ENCODE results near the gene DYNLT2. TPM values are rescaled to one million over a fixed set of nuclear protein-coding genes. Genes with fewer than 3 reads are reported as not detected.

Gene DYNLT2
- polyA plus RNA-seq, 1 of the 3 experiments (the other 2 are of a cell fraction), result 0.81 TPM

DNA sequence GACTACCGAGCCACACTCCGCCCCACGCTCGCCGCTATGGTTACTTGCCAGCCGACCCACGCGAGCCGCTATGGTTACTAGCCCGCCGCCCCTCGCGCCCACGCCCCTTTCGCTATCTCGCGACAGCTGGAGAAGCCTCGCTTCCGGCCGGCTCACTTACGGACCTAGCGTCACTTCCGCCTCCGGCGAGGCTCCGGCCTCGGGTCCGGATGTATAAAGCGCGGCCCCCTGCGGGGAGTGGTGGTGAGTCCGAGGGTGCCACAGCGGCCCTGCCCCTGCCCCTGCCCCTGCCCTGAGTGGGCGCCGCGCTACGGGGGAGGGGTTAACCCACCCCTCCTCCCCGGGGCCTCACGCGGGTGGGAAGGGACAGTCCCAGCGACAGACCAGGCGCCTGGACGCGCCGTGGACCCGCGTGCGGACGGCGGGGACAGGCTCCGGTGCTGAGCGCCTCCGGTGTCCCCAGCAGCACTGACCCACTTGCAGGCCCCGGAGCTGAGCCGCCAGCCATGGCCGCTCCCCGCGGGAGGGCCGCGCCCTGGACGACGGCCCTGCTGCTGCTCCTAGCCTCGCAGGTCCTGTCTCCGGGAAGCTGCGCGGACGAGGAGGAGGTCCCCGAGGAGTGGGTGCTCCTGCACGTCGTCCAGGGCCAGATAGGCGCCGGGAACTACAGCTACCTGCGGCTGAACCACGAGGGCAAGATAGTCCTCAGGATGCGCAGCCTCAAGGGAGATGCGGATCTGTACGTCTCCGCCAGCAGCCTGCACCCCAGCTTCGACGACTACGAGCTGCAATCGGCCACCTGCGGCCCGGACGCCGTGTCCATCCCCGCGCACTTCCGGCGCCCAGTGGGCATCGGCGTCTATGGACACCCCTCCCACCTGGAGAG lies 49.2 kb downstream of the DYNLT2 start, which contains the start of the genes C6orf120 and WDR27:
Gene C6orf120 (plus strand): TSS at position 173 of the 886 bp plus-strand sequence. CDS start 334 bp downstream, at position 507.
Gene WDR27 (minus strand): TSS at position 76 of the 886 bp plus-strand sequence. CDS start 13,024 bp downstream, outside the sequence.
- CTCF ChIA-PET, result interaction anchor here (0.6 to 3.7 kb wide), 7 partner anchors 9 to 308 kb away, joined by 3 to 18 read pairs (median 4); no protein-coding TSS in a partner anchor
- Histone ChIP-seq H2AFZ (ENCODE audit: low read depth) (peak within 1 kb of the TSS; percentile 48), H3K4me1 (ENCODE audit: control insufficient read depth in 1 of 2, insufficient read depth in 2 of 2, low read depth in 1 of 2, low read length in 1 of 2) (peaks cover 12 to 28% of the 10 kb centered on the region in 2 experiments; a peak in 3 of 4 replicates), H3K27ac (ENCODE audit: low read depth in 2 of 2, low read length in 1 of 2) (peak within 1 kb of the TSS; percentile 84 to 88), H3F3A (replicated peaks; ENCODE audit: insufficient read depth) (peaks cover 6% of the 10 kb centered on the region), H3K9me3 (no peaks in the 10 kb centered on the region), H4K20me1 (ENCODE audit: insufficient read depth) (peaks cover 4% of the 10 kb centered on the region; the same call in 1 of the 2 replicates), H3K36me3 (replicated peaks in 1 of 2; ENCODE audit: control insufficient read depth in 1 of 2, insufficient read depth in 2 of 2, low read length in 1 of 2) (peaks cover 30 to 41% of the 10 kb centered on the region in 2 experiments), H3K4me3 (ENCODE audit: low read depth in 2 of 2, low read length in 1 of 2) (peak within 1 kb of the TSS; percentile 95 to 98), H3K9me2 (no peaks in the 10 kb centered on the region), H3K9ac (peak within 1 kb of the TSS; percentile 94), H3K4me2 (peak within 1 kb of the TSS; percentile 70), H3K79me2 (ENCODE audit: insufficient read depth) (peaks cover 65% of the 10 kb centered on the region), H3K27me3 (ENCODE audit: insufficient read depth) (no peaks in the 10 kb centered on the region)
- TF ChIP-seq ELF1 (IDR thresholded peaks at IDR 0.05), result peak; percentile 64; the same call in 1 of the 2 replicates
- no peak for TF ChIP-seq NRF1 (IDR thresholded peaks at IDR 0.05; ENCODE audit: low read depth, low read length)
- TF ChIP-seq FOXJ3 (CRISPR knock-in tag; IDR thresholded peaks at IDR 0.05), result 0 out of 2 replicates have a peak, but pooled peaks have one; percentile 17
- no peak for TF ChIP-seq SMC3 (IDR thresholded peaks at IDR 0.05; ENCODE audit: low read depth, low read length)
- peak; percentile 94 for TF ChIP-seq MXI1 (IDR thresholded peaks at IDR 0.05; ENCODE audit: low read depth, low read length)
- no peak for TF ChIP-seq RFX5 (IDR thresholded peaks at IDR 0.05; ENCODE audit: low read length)
- no peak for TF ChIP-seq JUND (IDR thresholded peaks at IDR 0.05)
- TF ChIP-seq, protein P1, sequence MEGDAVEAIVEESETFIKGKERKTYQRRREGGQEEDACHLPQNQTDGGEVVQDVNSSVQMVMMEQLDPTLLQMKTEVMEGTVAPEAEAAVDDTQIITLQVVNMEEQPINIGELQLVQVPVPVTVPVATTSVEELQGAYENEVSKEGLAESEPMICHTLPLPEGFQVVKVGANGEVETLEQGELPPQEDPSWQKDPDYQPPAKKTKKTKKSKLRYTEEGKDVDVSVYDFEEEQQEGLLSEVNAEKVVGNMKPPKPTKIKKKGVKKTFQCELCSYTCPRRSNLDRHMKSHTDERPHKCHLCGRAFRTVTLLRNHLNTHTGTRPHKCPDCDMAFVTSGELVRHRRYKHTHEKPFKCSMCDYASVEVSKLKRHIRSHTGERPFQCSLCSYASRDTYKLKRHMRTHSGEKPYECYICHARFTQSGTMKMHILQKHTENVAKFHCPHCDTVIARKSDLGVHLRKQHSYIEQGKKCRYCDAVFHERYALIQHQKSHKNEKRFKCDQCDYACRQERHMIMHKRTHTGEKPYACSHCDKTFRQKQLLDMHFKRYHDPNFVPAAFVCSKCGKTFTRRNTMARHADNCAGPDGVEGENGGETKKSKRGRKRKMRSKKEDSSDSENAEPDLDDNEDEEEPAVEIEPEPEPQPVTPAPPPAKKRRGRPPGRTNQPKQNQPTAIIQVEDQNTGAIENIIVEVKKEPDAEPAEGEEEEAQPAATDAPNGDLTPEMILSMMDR (IDR thresholded peaks at IDR 0.05), result 0 out of 2 replicates have a peak, but pooled peaks have one; percentile 7
- TF ChIP-seq, protein P2, sequence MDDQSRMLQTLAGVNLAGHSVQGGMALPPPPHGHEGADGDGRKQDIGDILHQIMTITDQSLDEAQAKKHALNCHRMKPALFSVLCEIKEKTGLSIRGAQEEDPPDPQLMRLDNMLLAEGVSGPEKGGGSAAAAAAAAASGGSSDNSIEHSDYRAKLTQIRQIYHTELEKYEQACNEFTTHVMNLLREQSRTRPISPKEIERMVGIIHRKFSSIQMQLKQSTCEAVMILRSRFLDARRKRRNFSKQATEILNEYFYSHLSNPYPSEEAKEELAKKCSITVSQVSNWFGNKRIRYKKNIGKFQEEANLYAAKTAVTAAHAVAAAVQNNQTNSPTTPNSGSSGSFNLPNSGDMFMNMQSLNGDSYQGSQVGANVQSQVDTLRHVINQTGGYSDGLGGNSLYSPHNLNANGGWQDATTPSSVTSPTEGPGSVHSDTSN (IDR thresholded peaks at IDR 0.05), result peak; percentile 16; the same call in 1 of the 2 replicates
- TF ChIP-seq TAF1 (IDR thresholded peaks at IDR 0.05; ENCODE audit: borderline replicate concordance, low read depth, low read length), result peak; percentile 78
- no peak; a peak in 1 of 4 replicates for TF ChIP-seq EP300 (IDR thresholded peaks at IDR 0.05; ENCODE audit: borderline replicate concordance in 1 of 2, low read depth in 1 of 2, low read length in 1 of 2)
- no peak for TF ChIP-seq FOSL2 (IDR thresholded peaks at IDR 0.05; ENCODE audit: borderline replicate concordance, low read depth)
- TF ChIP-seq, protein P3, sequence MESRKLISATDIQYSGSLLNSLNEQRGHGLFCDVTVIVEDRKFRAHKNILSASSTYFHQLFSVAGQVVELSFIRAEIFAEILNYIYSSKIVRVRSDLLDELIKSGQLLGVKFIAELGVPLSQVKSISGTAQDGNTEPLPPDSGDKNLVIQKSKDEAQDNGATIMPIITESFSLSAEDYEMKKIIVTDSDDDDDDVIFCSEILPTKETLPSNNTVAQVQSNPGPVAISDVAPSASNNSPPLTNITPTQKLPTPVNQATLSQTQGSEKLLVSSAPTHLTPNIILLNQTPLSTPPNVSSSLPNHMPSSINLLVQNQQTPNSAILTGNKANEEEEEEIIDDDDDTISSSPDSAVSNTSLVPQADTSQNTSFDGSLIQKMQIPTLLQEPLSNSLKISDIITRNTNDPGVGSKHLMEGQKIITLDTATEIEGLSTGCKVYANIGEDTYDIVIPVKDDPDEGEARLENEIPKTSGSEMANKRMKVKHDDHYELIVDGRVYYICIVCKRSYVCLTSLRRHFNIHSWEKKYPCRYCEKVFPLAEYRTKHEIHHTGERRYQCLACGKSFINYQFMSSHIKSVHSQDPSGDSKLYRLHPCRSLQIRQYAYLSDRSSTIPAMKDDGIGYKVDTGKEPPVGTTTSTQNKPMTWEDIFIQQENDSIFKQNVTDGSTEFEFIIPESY (IDR thresholded peaks at IDR 0.05; ENCODE audit: borderline replicate concordance, low read depth), result peak; percentile 99
- peak; percentile 92; the same call in 1 of the 2 replicates for TF ChIP-seq SIN3A (IDR thresholded peaks at IDR 0.05; ENCODE audit: borderline replicate concordance, low read depth, low read length)
- TF ChIP-seq RXRA (IDR thresholded peaks at IDR 0.05; ENCODE audit: borderline replicate concordance, low read depth), result no peak
- peak; percentile 95 for TF ChIP-seq GABPA (IDR thresholded peaks at IDR 0.05; ENCODE audit: low read depth)
- TF ChIP-seq CHD2 (IDR thresholded peaks at IDR 0.05; ENCODE audit: low read length, partially characterized antibody), result peak; percentile 100
- peak; percentile 95 for TF ChIP-seq POLR2AphosphoS5 (IDR thresholded peaks at IDR 0.05; ENCODE audit: low read depth, low read length)
- TF ChIP-seq, protein P4, sequence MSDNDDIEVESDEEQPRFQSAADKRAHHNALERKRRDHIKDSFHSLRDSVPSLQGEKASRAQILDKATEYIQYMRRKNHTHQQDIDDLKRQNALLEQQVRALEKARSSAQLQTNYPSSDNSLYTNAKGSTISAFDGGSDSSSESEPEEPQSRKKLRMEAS (IDR thresholded peaks at IDR 0.05; ENCODE audit: low read depth), result peak; percentile 82
- peak; percentile 97 for DNase-seq
- WGBS (ENCODE audit: low lambda C conversion rate), result under 1% methylated on average over 21 of the region's 92 CpGs
- POLR2A ChIA-PET, result interaction anchor here (0.7 to 2.3 kb wide), 7 partner anchors 9 to 67 kb away, joined by 3 to 14 read pairs (median 5); partner anchors contain the start of genes ERMARD and PHF10
